H1 (cell line): ENCODE measurements around the gene IFT20. TPM values are rescaled to one million over a fixed set of nuclear protein-coding genes. Genes with fewer than 3 reads are reported as not detected.

Source experiments
- CTCF ChIA-PET: fragments of 300-600 bp; sonication (Branson Sonifier 250); formaldehyde crosslinking; loops from one replicate; lab custom pipeline; 2021; ENCODE audit not compliant: partially characterized antibody; lab: Charles Lee
- POLR2A ChIA-PET: fragments of 300-600 bp; sonication (Branson Sonifier 250); formaldehyde crosslinking; loops from one replicate; lab custom pipeline; 2021; ENCODE audit warnings: inconsistent platforms; ENCODE audit not compliant: partially characterized antibody; lab: Charles Lee
- DNase-seq, 2 experiments: peaks; one replicate each; pipeline versions ENCODE4 v3.0.0 to v3.0.0-alpha.2; 2010 to 2022; ENCODE audit warnings: low spot score in 2 of 2, low read depth in 1 of 2, mixed read lengths in 1 of 2
- FAIRE-seq: peaks from 2 replicates; lab custom pipeline; 2011; peaks lifted over from hg19 to GRCh38; lab: Jason Lieb, UNC
- H2AFZ ChIP-seq: 2 replicates; pipeline ENCODE4 v1.8.1; 2012; ENCODE audit warnings: low read length, inconsistent platforms
- H2AK5ac ChIP-seq: 2 replicates; pipeline ENCODE4 v1.6.1; 2013; ENCODE audit warnings: low read depth, low read length
- H2BK120ac ChIP-seq: replicated peaks from 2 replicates; pipeline ENCODE3; 2013; ENCODE audit warnings: low read depth, low read length, inconsistent platforms
- H2BK12ac ChIP-seq: 2 replicates; pipeline ENCODE4 v1.6.1; 2013; ENCODE audit warnings: low read depth, low read length
- H2BK15ac ChIP-seq: 2 replicates; pipeline ENCODE4 v1.6.1; 2013; ENCODE audit warnings: low read length
- H2BK20ac ChIP-seq: 2 replicates; pipeline ENCODE4 v1.6.1; 2013; ENCODE audit warnings: low read length
- H2BK5ac ChIP-seq: 2 replicates; pipeline ENCODE4 v1.6.1; 2013; ENCODE audit warnings: low read depth, low read length
- H3K14ac ChIP-seq: 2 replicates; pipeline ENCODE4 v1.6.1; 2013; ENCODE audit warnings: inconsistent platforms; ENCODE audit not compliant: insufficient read length
- H3K18ac ChIP-seq: 2 replicates; pipeline ENCODE4 v1.6.1; 2013; ENCODE audit warnings: low read length; ENCODE audit errors: extremely low read depth
- H3K23ac ChIP-seq: 2 replicates; pipeline ENCODE4 v1.6.1; 2013; ENCODE audit warnings: inconsistent platforms; ENCODE audit not compliant: insufficient read length
- H3K23me2 ChIP-seq: 2 replicates; pipeline ENCODE4 v1.6.1; 2013; ENCODE audit warnings: low read depth, low read length
- H3K27ac ChIP-seq: 2 replicates; pipeline ENCODE4 v1.6.1; 2011; ENCODE audit warnings: low read depth, low read length, inconsistent platforms
- H3K27me3 ChIP-seq, 4 experiments: replicated peaks in 1 of 4; 1 replicate in 1 of 4; 2 replicates in 3 of 4; pipeline versions ENCODE4 v1.6.1 to v1.8.1; 2011 to 2013; ENCODE audit warnings: low read length in 3 of 4, mild to moderate bottlenecking in 3 of 4, inconsistent platforms in 2 of 4, mixed read lengths in 2 of 4, moderate library complexity in 1 of 4; ENCODE audit not compliant: control insufficient read depth in 3 of 4, insufficient read depth in 3 of 4; ENCODE audit errors: extremely low read depth in 1 of 4
- H3K36me3 ChIP-seq, 4 experiments: 2 replicates each; pipeline versions ENCODE4 v1.6.1 to v1.8.1; 2011 to 2013; ENCODE audit warnings: mild to moderate bottlenecking in 4 of 4, low read length in 3 of 4, moderate library complexity in 2 of 4, control low read depth in 1 of 4, inconsistent platforms in 1 of 4; ENCODE audit not compliant: insufficient read depth in 4 of 4, control insufficient read depth in 2 of 4
- H3K4ac ChIP-seq: replicated peaks from 2 replicates; pipeline ENCODE3; 2013; ENCODE audit warnings: low read length, low read depth, mixed read lengths, inconsistent platforms; ENCODE audit not compliant: insufficient read length
- H3K4me1 ChIP-seq, 4 experiments: replicated peaks in 1 of 4; 1 replicate in 1 of 4; 2 replicates in 3 of 4; pipeline versions ENCODE4 v1.6.1 to v1.8.1; 2011 to 2013; ENCODE audit warnings: low read length in 3 of 4, inconsistent platforms in 2 of 4, mixed read lengths in 1 of 4; ENCODE audit not compliant: insufficient read depth in 4 of 4, control insufficient read depth in 3 of 4
- H3K4me2 ChIP-seq, 2 experiments: 2 replicates each; pipeline versions ENCODE4 v1.6.1 to v1.8.1; 2011 to 2013; ENCODE audit warnings: low read depth in 2 of 2, low read length in 2 of 2, control low read depth in 1 of 2, inconsistent platforms in 1 of 2, mild to moderate bottlenecking in 1 of 2; ENCODE audit not compliant: insufficient read depth in 1 of 2
- H3K4me3 ChIP-seq, 4 experiments: fragments of 200-600, 300-600 bp in 1 of 4; sonication (generic), shearing (Covaris generic), sonication (Bioruptor Twin) in 1 of 4; 2 replicates each; pipeline versions ENCODE4 v1.5.1 to v1.8.1; 2011 to 2016; ENCODE audit warnings: low read length in 4 of 4, low read depth in 3 of 4, control low read depth in 2 of 4, inconsistent platforms in 2 of 4, mild to moderate bottlenecking in 2 of 4, mixed read lengths in 1 of 4, moderate library complexity in 1 of 4; ENCODE audit not compliant: insufficient read depth in 2 of 4; ENCODE audit errors: extremely low read depth in 1 of 4
- H3K56ac ChIP-seq: replicated peaks from 2 replicates; pipeline ENCODE3; 2013; ENCODE audit warnings: low read depth, mild to moderate bottlenecking, mixed read lengths, low read length, inconsistent platforms; ENCODE audit not compliant: insufficient read length
- H3K79me1 ChIP-seq: 2 replicates; pipeline ENCODE4 v1.6.1; 2013; ENCODE audit warnings: low read depth, low read length, control low read depth
- H3K79me2 ChIP-seq, 2 experiments: 2 replicates each; pipeline versions ENCODE4 v1.6.1 to v1.8.1; 2012 to 2013; ENCODE audit warnings: low read length in 2 of 2, mild to moderate bottlenecking in 2 of 2, inconsistent platforms in 1 of 2; ENCODE audit not compliant: insufficient read depth in 2 of 2, control insufficient read depth in 1 of 2
- H3K9ac ChIP-seq, 4 experiments: replicated peaks in 1 of 4; 1 replicate in 1 of 4; 2 replicates in 3 of 4; pipeline versions ENCODE4 v1.6.1 to v1.8.1; 2011 to 2013; ENCODE audit warnings: low read depth in 3 of 4, low read length in 3 of 4, control low read depth in 2 of 4, mild to moderate bottlenecking in 2 of 4, moderate library complexity in 2 of 4, inconsistent platforms in 1 of 4; ENCODE audit errors: extremely low read depth in 1 of 4
- H3K9me3 ChIP-seq, 2 experiments: 2 replicates each; pipeline versions ENCODE4 v1.6.1 to v1.8.1; 2012 to 2013; ENCODE audit warnings: mild to moderate bottlenecking in 2 of 2, moderate library complexity in 2 of 2, control low read depth in 1 of 2, inconsistent platforms in 1 of 2, low read depth in 1 of 2, low read length in 1 of 2, mixed read lengths in 1 of 2; ENCODE audit not compliant: insufficient read depth in 2 of 2
- H4K20me1 ChIP-seq, 2 experiments: replicated peaks in 1 of 2; 2 replicates each; pipeline versions ENCODE3 to v1.8.1; 2011 to 2013; ENCODE audit warnings: inconsistent platforms in 2 of 2, low read length in 2 of 2, mild to moderate bottlenecking in 1 of 2; ENCODE audit not compliant: insufficient read depth in 2 of 2, control insufficient read depth in 1 of 2
- H4K5ac ChIP-seq: 2 replicates; pipeline ENCODE4 v1.6.1; 2013; ENCODE audit warnings: low read length, low read depth, mixed read lengths, inconsistent platforms; ENCODE audit not compliant: insufficient read length
- H4K8ac ChIP-seq: 2 replicates; pipeline ENCODE4 v1.8.0; 2013; ENCODE audit warnings: mild to moderate bottlenecking, moderate library complexity, low read length, inconsistent platforms; ENCODE audit not compliant: insufficient read depth; ENCODE audit errors: extremely low read depth
- H4K91ac ChIP-seq: replicated peaks from 2 replicates; pipeline ENCODE3; 2013; ENCODE audit warnings: low read length, mixed read lengths, inconsistent platforms; ENCODE audit not compliant: insufficient read length
- CEBPB ChIP-seq: IDR thresholded peaks from 2 replicates; pipeline ENCODE4 v1.6.1; 2012; ENCODE audit warnings: low read depth, low read length
- POLR2A ChIP-seq, 2 experiments: IDR thresholded peaks; 1 replicate in 1 of 2; 2 replicates in 1 of 2; pipeline ENCODE4 v1.6.1; 2011; ENCODE audit warnings: low read depth in 2 of 2, low read length in 2 of 2, mild to moderate bottlenecking in 2 of 2; ENCODE audit errors: control extremely low read depth in 1 of 2
- POU5F1 ChIP-seq: IDR thresholded peaks from 2 replicates; pipeline ENCODE4 v1.6.1; 2011; ENCODE audit warnings: low read depth, mild to moderate bottlenecking, low read length, moderate library complexity
- RBBP5 ChIP-seq: IDR thresholded peaks from 2 replicates; pipeline ENCODE4 v1.7.1; 2012; ENCODE audit warnings: low read depth, mild to moderate bottlenecking, inconsistent platforms, low read length, moderate library complexity, borderline replicate concordance
- SIN3A ChIP-seq, 2 experiments: IDR thresholded peaks in 1 of 2; conservative IDR thresholded peaks in 1 of 2; 2 replicates each; pipeline ENCODE4 v1.6.1; 2011 to 2012; ENCODE audit warnings: low read length in 2 of 2, improper control_type of control experiment in 1 of 2, low read depth in 1 of 2, mild to moderate bottlenecking in 1 of 2
- SIX5 ChIP-seq: IDR thresholded peaks from 2 replicates; pipeline ENCODE4 v1.6.1; 2011; ENCODE audit warnings: mild to moderate bottlenecking, low read depth, low read length
- SP2 ChIP-seq: IDR thresholded peaks from 2 replicates; pipeline ENCODE4 v1.6.1; 2012; ENCODE audit warnings: mild to moderate bottlenecking, low read length, inconsistent platforms
- SP4 ChIP-seq: IDR thresholded peaks from 2 replicates; pipeline ENCODE4 v1.6.1; 2012; ENCODE audit warnings: low read length, inconsistent platforms
- WGBS, 2 experiments: shearing (Covaris generic) in 1 of 2; methylation state at CpG; one replicate each; pipeline versions ENCODE4 v1.1.6 to v1.1.7; 2013 to 2015; ENCODE audit warnings: low lambda C conversion rate in 2 of 2, mixed read lengths in 2 of 2, inconsistent platforms in 1 of 2, low coverage in 1 of 2, missing lambda C conversion rate in 1 of 2; ENCODE audit not compliant: insufficient replicate concordance in 2 of 2, insufficient coverage in 1 of 2, insufficient read length in 1 of 2; ENCODE audit errors: extremely low coverage in 1 of 2, missing lambda C conversion rate in 1 of 2; 5-methylcytosine and 5-hydroxymethylcytosine counted together
- polyA plus RNA-seq, 7 experiments: library from polyadenylated mRNA; depleted of rRNA in 3 of 7; stranded (reverse) in 5 of 7; unstranded in 2 of 7; fragments of >200 nt in 5 of 7; fragments of 200-250 nt in 2 of 7; gene quantifications; 1 replicate in 5 of 7; 2 replicates in 1 of 7; 4 replicates in 1 of 7; pipeline versions ENCODE4 v1.2.1 to v1.2.3, GENCODE V29; 2011 to 2013; ENCODE audit warnings: missing spikeins in 2 of 7, mixed read lengths in 2 of 7
- total RNA-seq: library from RNA; stranded (reverse); fragmentation: NEBNext Ultra II Directional; extraction: Animal tissue kit (Norgen Biotek cat#: 25700); gene quantifications from 2 replicates; pipeline ENCODE4 v1.2.1, GENCODE V29; 2021
- TF ChIP-seq, protein P1 (sequence below): IDR thresholded peaks from 2 replicates; pipeline ENCODE4 v1.6.1; 2012; ENCODE audit warnings: inconsistent platforms

The IFT20 gene
- total and polyA plus RNA-seq, 2 of the 8 experiments (the other 6 are each of a cell fraction or from before 2014, with no cell fraction given), result 9.0 to 21.0 TPM

DNA sequence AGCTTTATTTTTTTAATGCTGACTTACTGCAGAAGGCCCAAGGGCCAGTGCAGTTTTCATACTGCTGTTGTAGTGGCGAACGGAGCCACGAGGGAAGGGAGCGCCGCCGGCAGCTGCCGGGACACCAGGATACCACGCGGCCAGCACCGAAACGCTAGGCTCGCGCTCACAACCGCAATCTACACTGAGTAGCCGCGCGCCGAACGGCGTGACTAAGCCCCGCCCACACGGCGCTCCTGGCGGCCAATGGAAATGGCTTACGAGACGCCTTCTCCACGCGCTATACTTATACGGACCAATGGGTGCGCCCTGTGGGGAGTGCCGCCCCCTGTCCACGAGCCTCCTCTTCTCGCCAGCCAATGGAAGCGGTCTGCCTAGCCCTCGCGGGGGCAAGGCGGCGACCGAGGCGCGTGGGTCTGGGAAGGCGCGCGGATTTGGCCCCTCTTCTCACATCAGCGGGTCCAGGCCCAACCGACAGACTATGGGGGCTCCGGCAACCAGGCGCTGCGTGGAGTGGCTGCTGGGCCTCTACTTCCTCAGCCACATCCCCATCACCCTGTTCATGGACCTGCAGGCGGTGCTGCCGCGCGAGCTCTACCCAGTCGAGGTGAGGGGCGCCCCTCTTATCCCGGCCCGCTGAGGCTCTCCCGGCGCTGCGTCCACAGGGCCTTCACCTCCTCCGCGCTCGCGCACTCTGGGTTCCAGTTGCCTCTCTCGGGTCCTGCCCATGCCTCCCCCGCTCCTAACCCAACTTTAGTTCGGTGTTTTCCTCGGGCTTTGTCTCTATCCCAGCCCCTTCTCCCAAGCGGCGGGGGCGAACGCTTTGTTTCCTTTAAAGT, 16.3 kb downstream of the IFT20 start, which contains the start of gene TMEM97:
Gene TMEM97, plus strand, starts transcription at position 442 of the 839 bp plus-strand sequence. Its CDS starts 40 bp downstream, at position 482.
- H3K79me2 ChIP-seq, result peaks cover 33 to 50% of the 10 kb centered on the region in 2 experiments
- peak within 1 kb of the TSS; percentile 17; the same call in 1 of the 2 replicates for H2AK5ac ChIP-seq
- peak within 1 kb of the TSS; percentile 62 for H3K14ac ChIP-seq
- H4K20me1 ChIP-seq, result peaks cover 1 to 9% of the 10 kb centered on the region in 2 experiments
- no peak within 1 kb of the TSS for H2BK20ac ChIP-seq
- H2BK5ac ChIP-seq, result peak within 1 kb of the TSS; percentile 69; the same call in 1 of the 2 replicates
- H3K4me2 ChIP-seq, result peak within 1 kb of the TSS; percentile 81 to 99
- no peak for FAIRE-seq
- H3K36me3 ChIP-seq, result peaks cover 0 to 4% (median 0%) of the 10 kb centered on the region in 4 experiments; a peak in 3 of 8 replicates
- H2AFZ ChIP-seq, result peak within 1 kb of the TSS; percentile 89
- peak within 1 kb of the TSS; percentile 56 for H3K27ac ChIP-seq
- H3K4ac ChIP-seq, result no peak within 1 kb of the TSS
- peak within 1 kb of the TSS; percentile 63 to 90 (median 70) for H3K4me3 ChIP-seq
- peak within 1 kb of the TSS; percentile 55 for H3K56ac ChIP-seq
- H3K9me3 ChIP-seq, result no peaks in the 10 kb centered on the region
- H3K9ac ChIP-seq, result peak within 1 kb of the TSS; percentile 75 to 85 (median 82)
- H3K27me3 ChIP-seq, result peaks cover 0 to 3% (median 0%) of the 10 kb centered on the region in 4 experiments; a peak in 1 of 7 replicates
- ChIA-PET CTCF (interaction anchor here (0.6 to 2.3 kb wide), 9 partner anchors 11 to 96 kb away, joined by 3 to 12 read pairs (median 3); no protein-coding TSS in a partner anchor), POLR2A (interaction anchor here (0.8 to 4.1 kb wide), 23 partner anchors 9 to 514 kb away, joined by 3 to 30 read pairs (median 3); partner anchors contain the start of genes IFT20, POLDIP2 and TNFAIP1)
- peaks cover 11% of the 10 kb centered on the region for H3K23me2 ChIP-seq
- WGBS, 2 experiments, result 0% methylated on average over 61 of the region's 72 CpGs; no CpG with 5 or more reads in 1 of the 2 experiments
- peak within 1 kb of the TSS; percentile 72 for H3K18ac ChIP-seq
- peak within 1 kb of the TSS; percentile 49 for H4K5ac ChIP-seq
- DNase-seq, result peak; percentile 73 to 92
- peak within 1 kb of the TSS; percentile 97; the same call in 1 of the 2 replicates for H2BK15ac ChIP-seq
- no peak within 1 kb of the TSS for H2BK120ac ChIP-seq
- peak within 1 kb of the TSS; percentile 26 for H4K91ac ChIP-seq
- no peak within 1 kb of the TSS for H3K23ac ChIP-seq
- peak within 1 kb of the TSS; percentile 65; the same call in 1 of the 2 replicates for H2BK12ac ChIP-seq
- no peaks in the 10 kb centered on the region for H3K79me1 ChIP-seq
- peaks cover 4 to 26% (median 13%) of the 10 kb centered on the region in 4 experiments for H3K4me1 ChIP-seq
- H4K8ac ChIP-seq, result peak within 1 kb of the TSS; percentile 90; the same call in 1 of the 2 replicates
- no peak for TF ChIP-seq POU5F1
- TF ChIP-seq SP2, result no peak
- TF ChIP-seq POLR2A (IDR thresholded peaks at IDR 0.05; ENCODE audit: control extremely low read depth in 1 of 2, low read depth in 2 of 2, low read length in 2 of 2), result peak in 1 of 2 experiments; percentile 56; a peak in 1 of 3 replicates
- TF ChIP-seq, protein P1, sequence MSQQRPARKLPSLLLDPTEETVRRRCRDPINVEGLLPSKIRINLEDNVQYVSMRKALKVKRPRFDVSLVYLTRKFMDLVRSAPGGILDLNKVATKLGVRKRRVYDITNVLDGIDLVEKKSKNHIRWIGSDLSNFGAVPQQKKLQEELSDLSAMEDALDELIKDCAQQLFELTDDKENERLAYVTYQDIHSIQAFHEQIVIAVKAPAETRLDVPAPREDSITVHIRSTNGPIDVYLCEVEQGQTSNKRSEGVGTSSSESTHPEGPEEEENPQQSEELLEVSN, result peak; percentile 68
- no peak for TF ChIP-seq SIX5
- 0 out of 4 replicates have a peak, but pooled peaks have one; percentile 11 to 26 for TF ChIP-seq SIN3A (conservative IDR thresholded peaks at IDR 0.05 in 1 of 2, IDR thresholded peaks at IDR 0.05 in 1 of 2; ENCODE audit: low read depth in 1 of 2, low read length in 2 of 2)
- TF ChIP-seq CEBPB, result no peak
- TF ChIP-seq SP4, result no peak
- TF ChIP-seq RBBP5, result peak; percentile 65; the same call in 1 of the 2 replicates
